GM19193 (cell line): Measurements from ENCODE around the gene ABCG8.

ENCODE experiments used
- POLR2A ChIP-seq: IDR thresholded peaks from 4 replicates; pipeline ENCODE4 v1.6.1; 2011; ENCODE audit not compliant: insufficient read depth, insufficient read length; ENCODE audit errors: extremely low read depth

The ABCG8 gene

DNA sequence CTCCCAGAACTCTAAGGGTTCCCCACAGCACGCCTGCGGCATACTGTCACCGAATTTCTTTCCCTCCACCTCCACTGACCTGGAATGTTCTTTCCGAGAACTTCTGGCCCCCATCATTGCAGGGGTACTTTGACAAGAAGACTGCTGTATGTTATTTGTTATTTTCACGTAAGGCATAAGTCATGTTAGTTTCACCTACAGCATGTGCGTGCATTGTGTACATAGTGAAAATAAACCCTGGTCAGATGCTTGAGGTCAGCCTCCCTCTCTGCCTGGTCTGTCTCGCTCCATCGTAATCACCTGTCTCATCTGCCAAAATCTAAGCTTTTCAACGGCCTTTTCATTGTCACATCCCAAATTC, 4.1 kb downstream of the ABCG8 start:
- no peak for TF ChIP-seq POLR2A

DNA sequence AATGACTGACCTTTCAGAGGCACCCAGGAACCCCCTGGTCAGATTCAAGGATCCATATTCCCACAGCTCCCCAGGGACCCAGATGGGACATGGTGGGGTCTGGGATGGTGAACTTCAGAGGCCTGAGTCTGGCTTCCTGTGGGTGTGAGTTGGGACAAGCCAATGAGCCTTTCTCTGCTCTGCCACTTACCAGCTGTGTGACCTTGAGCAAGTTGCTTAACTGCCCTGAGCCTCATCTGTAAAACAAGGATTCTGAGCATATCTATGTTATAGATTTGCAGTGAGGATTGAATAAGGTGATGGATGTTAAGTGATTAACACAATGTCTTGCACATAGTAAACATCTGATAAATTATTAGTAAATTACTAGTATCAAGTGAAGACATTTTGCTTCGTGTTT, 6.4 kb downstream of the ABCG8 start:
- TF ChIP-seq POLR2A = no peak

DNA sequence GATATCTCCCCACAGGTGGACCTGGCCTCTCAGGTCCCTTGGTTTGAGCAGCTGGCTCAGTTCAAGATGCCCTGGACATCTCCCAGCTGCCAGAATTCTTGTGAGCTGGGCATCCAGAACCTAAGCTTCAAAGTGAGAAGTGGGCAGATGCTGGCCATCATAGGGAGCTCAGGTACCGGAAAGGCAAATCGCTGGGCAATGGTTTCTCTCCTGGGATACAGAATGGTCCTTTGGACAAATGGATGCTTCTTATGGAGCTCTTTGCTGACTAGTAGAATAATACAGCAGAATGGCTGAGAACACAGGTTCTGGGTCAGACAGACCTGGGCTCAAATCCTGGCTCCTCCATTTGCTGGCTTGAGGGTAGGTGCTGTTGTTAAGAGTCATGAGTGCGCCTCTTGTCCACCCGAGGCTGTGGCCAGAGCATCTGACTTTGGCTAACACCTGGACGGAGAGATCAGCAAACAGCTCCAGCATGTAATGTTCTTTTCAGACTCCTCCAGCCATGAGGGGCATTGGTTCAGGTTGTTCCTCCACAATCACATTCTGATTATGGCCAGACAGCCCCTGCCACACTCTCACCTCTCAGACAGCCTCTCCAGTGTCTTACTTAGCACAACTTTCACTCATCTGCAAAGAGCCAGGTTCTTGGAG, 7.5 kb downstream of the ABCG8 start:
- TF ChIP-seq POLR2A = no peak

DNA sequence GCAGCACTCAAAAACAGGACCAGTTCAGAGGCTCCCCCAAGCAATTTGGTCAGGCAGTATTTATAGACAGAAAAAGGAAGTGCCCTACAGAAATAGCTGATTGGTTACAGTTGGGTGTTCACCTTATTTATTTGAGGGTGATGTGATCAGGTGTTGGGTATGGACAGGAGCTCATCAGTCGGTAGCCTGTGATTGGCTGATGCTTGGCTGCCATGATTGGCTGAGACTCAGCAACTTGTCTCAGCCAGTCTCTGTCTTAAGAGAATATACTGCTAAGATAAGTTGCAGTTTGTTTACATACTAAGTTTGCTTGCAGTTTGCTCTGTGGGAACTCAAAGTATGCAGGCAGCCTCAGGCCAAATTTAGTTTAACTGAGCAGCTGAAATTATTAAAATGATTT, 9.4 kb downstream of the ABCG8 start:
- TF ChIP-seq POLR2A = no peak

DNA sequence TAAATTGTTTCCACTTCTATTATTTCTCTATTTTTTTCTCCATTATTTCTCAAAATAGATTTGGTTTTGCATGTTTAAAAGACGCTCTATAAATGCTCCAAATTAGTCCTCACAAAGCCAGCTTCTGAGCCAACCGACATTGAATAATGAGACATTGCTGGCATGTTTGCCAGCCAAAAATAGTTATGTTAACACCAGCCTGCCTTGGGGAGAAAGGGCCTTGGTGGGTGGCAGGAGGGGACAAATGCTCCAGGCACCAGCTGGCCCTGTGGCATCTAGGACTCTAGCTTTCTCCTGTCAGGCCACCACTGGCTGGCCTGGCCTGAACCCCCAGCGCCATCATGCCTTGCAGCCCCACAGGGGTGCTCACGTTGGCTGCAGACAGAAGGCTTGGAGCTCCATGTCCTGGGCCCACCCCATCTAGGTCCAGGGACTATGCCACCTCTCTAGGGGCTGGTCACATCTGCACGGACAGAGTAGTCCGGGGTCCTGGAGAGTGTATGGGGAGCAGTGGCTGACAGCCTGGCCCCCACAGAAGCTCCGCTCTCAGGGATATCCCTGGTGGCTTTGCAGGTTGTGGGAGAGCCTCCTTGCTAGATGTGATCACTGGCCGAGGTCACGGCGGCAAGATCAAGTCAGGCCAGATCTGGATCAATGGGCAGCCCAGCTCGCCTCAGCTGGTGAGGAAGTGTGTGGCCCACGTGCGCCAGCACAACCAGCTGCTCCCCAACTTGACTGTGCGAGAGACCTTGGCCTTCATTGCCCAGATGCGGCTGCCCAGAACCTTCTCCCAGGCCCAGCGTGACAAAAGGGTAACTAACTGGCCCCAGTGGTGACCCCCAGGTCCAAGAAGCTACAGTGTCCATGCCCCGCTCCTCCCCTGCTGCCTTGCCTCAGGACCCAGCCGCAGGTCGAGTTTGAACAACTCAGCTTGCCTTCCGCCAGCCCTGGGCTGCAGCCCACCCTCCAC, 12.5 kb downstream of the ABCG8 start:
- no peak for TF ChIP-seq POLR2A

DNA sequence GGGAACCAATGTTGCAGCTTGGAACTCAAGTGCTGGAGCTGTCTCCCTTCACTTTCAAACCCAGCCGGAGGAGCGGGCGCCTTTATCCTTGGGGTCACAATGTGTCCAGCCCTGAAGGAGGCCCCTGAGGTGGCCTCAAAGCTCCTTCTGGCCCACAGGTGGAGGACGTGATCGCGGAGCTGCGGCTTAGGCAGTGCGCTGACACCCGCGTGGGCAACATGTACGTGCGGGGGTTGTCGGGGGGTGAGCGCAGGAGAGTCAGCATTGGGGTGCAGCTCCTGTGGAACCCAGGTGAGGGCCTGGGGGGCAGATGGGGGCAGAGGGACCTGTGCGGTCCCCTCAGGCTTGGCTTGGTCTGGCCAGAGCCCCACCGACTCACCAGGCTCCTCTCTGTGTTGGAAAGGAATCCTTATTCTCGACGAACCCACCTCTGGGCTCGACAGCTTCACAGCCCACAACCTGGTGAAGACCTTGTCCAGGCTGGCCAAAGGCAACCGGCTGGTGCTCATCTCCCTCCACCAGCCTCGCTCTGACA, 13.5 kb downstream of the ABCG8 start:
- no peak for TF ChIP-seq POLR2A

DNA sequence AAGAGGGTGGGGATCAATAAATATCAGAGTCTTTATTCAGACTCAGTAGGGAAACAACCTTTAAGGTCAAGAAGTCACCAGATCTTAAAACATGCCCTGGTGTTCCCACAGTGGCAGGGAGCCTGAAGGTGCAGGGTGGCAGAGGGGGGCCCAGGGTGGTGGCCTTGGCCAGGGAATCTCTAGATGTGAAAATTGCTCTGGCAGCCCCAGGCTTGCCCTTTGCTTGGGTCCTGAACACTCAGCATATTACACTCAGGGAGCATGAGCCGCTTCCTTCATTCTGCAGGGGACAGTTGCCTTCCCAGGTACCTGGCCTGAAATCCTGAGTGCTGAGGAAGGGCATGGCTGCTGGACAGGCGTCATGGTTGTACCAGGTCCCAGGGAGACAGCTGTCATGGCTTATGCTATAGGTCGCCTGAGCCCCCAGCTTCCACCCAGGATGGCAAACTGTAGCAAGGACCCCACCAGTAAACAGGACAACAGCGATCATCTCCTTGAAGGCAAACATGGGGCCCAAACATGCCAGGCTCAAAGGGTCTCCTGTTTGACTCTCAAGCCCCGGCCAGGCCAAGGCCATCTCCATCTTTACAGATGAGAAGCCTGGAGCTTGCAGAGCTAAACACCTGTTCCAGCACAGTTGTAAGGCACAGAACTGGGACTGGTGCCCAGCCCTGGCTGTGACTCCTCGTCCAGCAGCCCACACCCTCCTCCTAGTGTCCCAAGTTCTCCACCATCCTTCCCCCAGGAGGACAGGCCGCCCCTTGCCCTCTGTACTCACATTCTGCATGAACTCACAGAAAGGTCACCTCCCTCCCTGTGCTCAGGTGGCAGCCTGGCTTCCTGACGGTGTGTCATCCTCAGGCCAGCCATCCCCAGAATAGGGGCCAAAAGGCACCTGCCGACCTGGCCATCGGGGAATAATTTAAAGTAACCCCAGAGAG, 14.6 kb downstream of the ABCG8 start:
- TF ChIP-seq POLR2A = no peak

DNA sequence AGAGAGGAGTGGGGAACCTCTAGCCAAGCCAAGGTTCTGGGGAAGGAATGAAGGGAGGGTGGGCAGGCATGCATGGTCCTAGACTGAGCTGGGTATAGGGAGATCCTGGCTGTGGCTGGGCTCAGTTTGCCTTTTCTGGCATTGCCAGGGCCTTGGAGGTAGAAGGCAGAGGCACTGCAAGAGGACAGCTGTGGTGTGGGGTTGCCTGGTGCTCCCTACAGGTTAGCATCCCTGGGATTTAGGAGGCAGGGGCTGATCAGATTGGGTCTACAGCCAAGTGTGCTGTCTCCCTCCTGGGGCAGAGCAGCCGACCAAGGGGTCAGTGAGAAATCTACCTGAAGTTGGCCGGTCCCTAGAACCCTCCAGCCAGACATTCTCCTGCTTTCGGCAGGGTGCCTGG, 15.9 kb downstream of the ABCG8 start:
- no peak for TF ChIP-seq POLR2A

DNA sequence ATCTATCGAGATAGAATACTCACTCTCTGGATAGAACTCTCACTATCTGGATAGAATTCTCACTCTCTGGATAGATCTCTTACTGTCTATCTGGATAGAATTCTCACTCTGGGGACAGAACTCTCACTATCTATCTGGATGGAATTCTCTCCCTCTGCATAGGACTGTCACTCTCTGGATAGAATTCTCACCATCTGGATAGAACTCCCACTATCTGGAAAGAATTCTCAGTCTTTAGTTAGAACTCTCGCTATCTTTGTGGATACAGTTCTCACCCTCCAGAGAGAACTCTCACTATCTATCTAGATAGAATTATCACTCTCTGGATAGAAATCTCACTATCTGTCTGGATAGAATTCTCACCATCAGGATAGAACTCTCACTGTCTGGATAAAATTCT, 16.5 kb downstream of the ABCG8 start:
- TF ChIP-seq POLR2A = no peak

DNA sequence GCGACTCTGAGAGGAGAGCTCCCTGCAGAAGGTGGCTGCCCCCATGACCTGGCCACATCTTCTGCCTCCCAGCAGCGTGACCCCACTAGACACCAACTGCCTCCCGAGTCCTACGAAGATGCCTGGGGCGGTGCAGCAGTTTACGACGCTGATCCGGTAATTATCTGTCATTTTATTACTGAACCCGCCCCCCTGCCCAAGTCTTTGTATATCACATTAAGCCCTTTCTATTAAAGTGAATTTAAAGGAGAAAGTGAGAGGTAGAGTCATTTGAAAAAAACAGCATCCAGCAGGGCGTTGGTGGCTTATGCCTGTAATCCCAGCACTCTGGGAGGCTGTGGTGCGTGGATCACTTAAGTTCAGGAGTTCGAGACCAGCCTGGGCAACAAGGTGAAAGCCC, 33.4 kb downstream of the ABCG8 start:
- no peak for TF ChIP-seq POLR2A

DNA sequence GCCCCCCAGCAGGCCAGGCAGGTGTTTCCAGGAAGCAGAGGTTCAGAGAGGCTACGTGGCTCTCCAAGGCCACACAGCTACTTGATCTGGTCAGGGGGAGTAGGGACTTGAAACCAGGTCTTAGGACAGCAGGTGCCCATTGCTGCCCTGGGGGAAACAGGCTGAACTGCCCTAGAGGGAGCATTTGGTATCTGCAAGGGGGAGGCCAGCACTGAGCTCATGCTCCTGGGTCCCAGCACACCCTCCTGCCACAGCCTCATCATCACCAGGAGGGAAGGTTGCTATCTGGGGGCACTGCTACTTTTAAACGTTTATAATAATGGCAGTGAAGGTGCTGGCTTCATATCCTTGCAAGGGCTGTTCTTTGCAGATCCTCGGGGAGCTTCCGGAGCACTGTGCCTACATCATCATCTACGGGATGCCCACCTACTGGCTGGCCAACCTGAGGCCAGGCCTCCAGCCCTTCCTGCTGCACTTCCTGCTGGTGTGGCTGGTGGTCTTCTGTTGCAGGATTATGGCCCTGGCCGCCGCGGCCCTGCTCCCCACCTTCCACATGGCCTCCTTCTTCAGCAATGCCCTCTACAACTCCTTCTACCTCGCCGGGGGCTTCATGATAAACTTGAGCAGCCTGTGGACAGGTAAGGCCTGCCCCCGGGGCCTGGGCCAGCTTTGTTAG, 36.1 kb downstream of the ABCG8 start:
- TF ChIP-seq POLR2A = no peak

DNA sequence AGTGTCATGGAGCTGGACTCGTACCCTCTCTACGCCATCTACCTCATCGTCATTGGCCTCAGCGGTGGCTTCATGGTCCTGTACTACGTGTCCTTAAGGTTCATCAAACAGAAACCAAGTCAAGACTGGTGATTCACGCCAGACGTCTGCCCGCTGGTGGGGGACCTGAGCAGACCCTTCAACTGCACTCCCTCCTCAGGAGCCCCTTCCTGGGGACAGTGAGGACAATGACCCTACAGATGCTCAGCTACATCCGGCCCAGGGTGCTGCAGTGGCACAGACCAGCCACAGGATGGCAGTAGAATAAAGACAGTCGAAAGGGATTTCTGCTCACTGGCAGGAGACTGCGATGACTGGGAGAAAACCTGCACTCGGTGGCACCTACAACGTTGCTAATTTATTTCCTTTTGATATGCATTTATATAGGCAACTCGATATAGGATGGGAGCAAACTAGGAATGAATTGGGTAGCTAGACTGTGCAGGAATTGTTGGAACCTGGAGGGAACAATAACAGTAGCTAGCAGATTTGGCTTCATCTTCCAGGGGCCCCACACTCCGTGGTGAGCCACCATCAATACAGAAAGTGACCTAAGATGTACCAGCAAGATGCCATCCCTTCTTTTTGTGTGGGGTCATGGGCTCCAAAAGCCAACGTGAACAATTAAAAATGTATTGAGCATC, 39.2 kb downstream of the ABCG8 start:
- TF ChIP-seq POLR2A = no peak

DNA sequence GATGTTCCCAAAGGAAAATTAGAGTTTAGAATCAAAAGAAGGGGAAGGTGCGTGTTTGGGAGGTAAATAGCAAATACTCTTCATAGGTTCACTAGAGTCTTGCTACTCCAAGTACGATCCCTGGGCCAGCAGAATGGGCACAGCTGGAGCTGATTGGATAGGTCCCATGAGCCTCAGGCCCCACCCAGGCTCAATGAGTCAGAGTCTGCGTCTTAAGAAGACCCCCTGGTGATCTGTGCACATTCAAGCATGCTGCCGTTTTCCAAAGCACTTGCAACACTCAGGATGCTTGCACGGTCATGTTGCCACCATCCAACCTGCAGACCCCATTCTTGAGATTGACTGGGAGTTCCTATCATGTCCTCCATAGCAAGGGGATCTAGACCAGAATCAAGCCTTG, 40.5 kb downstream of the ABCG8 start:
- TF ChIP-seq POLR2A = no peak

DNA sequence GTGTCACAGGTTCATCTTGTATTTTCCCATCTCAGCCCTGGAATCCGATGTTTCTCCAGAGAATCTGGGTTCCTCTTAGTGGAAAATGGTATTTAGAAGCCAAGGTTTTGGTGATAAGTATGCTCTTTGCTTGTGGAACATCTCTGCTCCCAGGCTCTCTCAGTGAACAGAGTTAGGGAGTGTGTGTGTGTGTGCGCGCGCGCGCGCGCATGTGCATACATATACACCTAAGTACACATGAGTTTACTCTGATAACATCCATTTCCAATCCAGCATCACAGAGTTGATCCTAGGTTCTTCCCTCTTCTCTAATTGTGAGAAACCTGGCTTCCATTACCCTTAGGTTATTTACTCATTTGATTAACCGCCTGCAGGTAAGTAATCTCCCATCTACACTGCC, 41.7 kb downstream of the ABCG8 start:
- TF ChIP-seq POLR2A = no peak
